SK-N-SH treated with all-trans-retinoic acid at 6 μM for 48 hours (cell line): ENCODE measurements around the gene TCERG1L.

Source experiments
- ATAC-seq: fragments of 200-7000 bp; cut with Tn5 transposase; 3 replicates; pipeline ENCODE4 v1.9.1; 2020; ENCODE audit warnings: mild to moderate bottlenecking, moderate library complexity
- BACH2 ChIP-seq: fragments of 250-450 bp; sonication (Bioruptor Pico); IDR thresholded peaks from 2 replicates; pipeline ENCODE4 v1.9.0; 2021; ENCODE audit warnings: mild to moderate bottlenecking, borderline replicate concordance
- CSDC2 ChIP-seq: fragments of 250-450 bp; sonication (Bioruptor Pico); IDR thresholded peaks from 2 replicates; pipeline ENCODE4 v1.5.0; 2020; ENCODE audit warnings: mild to moderate bottlenecking, moderate library complexity
- CSRNP3 ChIP-seq: fragments of 250-450 bp; sonication (Bioruptor Pico); IDR thresholded peaks from 2 replicates; pipeline ENCODE4 v1.5.1; 2021; ENCODE audit warnings: mild to moderate bottlenecking, moderate library complexity
- ESRRG ChIP-seq: fragments of 250-450 bp; sonication (Bioruptor Pico); IDR thresholded peaks from 2 replicates; pipeline ENCODE4 v1.6.1; 2021; ENCODE audit warnings: mild to moderate bottlenecking
- GLIS3 ChIP-seq: fragments of 250-450 bp; sonication (Bioruptor Pico); IDR thresholded peaks from 2 replicates; pipeline ENCODE4 v1.5.0; 2020; ENCODE audit warnings: mild to moderate bottlenecking, moderate library complexity
- ISL1 ChIP-seq: fragments of 250-450 bp; sonication (Bioruptor Pico); IDR thresholded peaks from 2 replicates; pipeline ENCODE4 v2.1.2; 2022; ENCODE audit warnings: mild to moderate bottlenecking, moderate library complexity
- OSR1 ChIP-seq: fragments of 250-450 bp; sonication (Bioruptor Pico); IDR thresholded peaks from 2 replicates; pipeline ENCODE4 v1.8.0; 2022; ENCODE audit warnings: moderate library complexity, mild to moderate bottlenecking, inconsistent platforms
- PATZ1 ChIP-seq: fragments of 250-450 bp; sonication (Bioruptor Pico); IDR thresholded peaks from 2 replicates; pipeline ENCODE4 v1.8.0; 2020; ENCODE audit warnings: mild to moderate bottlenecking, moderate library complexity, borderline replicate concordance
- PPARA ChIP-seq: fragments of 250-450 bp; sonication (Bioruptor Pico); IDR thresholded peaks from 2 replicates; pipeline ENCODE4 v1.5.0; 2020; ENCODE audit warnings: mild to moderate bottlenecking, borderline replicate concordance
- RARB ChIP-seq: fragments of 250-450 bp; sonication (Bioruptor Pico); IDR thresholded peaks from 2 replicates; pipeline ENCODE4 v1.8.0; 2021; ENCODE audit warnings: mild to moderate bottlenecking, moderate library complexity
- TCF4 ChIP-seq: fragments of 250-450 bp; sonication (Bioruptor Pico); IDR thresholded peaks from 2 replicates; pipeline ENCODE4 v1.8.0; 2021; ENCODE audit warnings: mild to moderate bottlenecking, moderate library complexity, borderline replicate concordance
- TOX ChIP-seq: fragments of 250-450 bp; sonication (Bioruptor Pico); IDR thresholded peaks from 2 replicates; pipeline ENCODE4 v1.8.0; 2021; ENCODE audit warnings: mild to moderate bottlenecking, moderate library complexity, borderline replicate concordance
- TSHZ2 ChIP-seq: fragments of 250-450 bp; sonication (Bioruptor Pico); IDR thresholded peaks from 2 replicates; pipeline ENCODE4 v1.5.0; 2020; ENCODE audit warnings: mild to moderate bottlenecking, moderate library complexity
- ZC3H10 ChIP-seq: fragments of 250-450 bp; sonication (Bioruptor Pico); IDR thresholded peaks from 2 replicates; pipeline ENCODE4 v1.5.1; 2021; ENCODE audit warnings: mild to moderate bottlenecking, moderate library complexity
- ZFP3 ChIP-seq: fragments of 250-450 bp; sonication (Bioruptor Pico); IDR thresholded peaks from 2 replicates; pipeline ENCODE4 v1.5.0; 2020; ENCODE audit warnings: mild to moderate bottlenecking, moderate library complexity
- ZFP30 ChIP-seq: fragments of 450-650 bp; formaldehyde crosslinking; IDR thresholded peaks from 2 replicates; pipeline ENCODE4 v1.5.0; 2022; ENCODE audit warnings: mild to moderate bottlenecking, moderate library complexity
- ZNF565 ChIP-seq: fragments of 450-650 bp; formaldehyde crosslinking; conservative IDR thresholded peaks from 2 replicates; pipeline ENCODE4 v1.5.0; 2020; ENCODE audit warnings: low read depth, mild to moderate bottlenecking, moderate library complexity
- ZNF70 ChIP-seq: fragments of 450-650 bp; formaldehyde crosslinking; IDR thresholded peaks from 2 replicates; pipeline ENCODE4 v1.5.0; 2020; ENCODE audit warnings: mild to moderate bottlenecking, moderate library complexity

TCERG1L gene

GRCh38 chr10:131070856-131071255 is 240.7 kb downstream of the TCERG1L start:
- ATAC-seq = no peak
- TF ChIP-seq RARB (CRISPR knock-in tag) (no peak), OSR1 (CRISPR knock-in tag) (no peak), ZC3H10 (CRISPR knock-in tag) (no peak), ISL1 (CRISPR knock-in tag) (no peak), CSRNP3 (CRISPR knock-in tag) (no peak), BACH2 (CRISPR knock-in tag) (no peak), TOX (CRISPR knock-in tag) (no peak), TSHZ2 (no peak), ZFP30 (CRISPR knock-in tag) (no peak), GLIS3 (no peak)

GRCh38 chr10:131068760-131069159 is 242.8 kb downstream of the TCERG1L start:
- ATAC-seq = no peak
- TF ChIP-seq ZFP3 (CRISPR knock-in tag) (no peak), TCF4 (no peak), ISL1 (CRISPR knock-in tag) (no peak), ESRRG (no peak), CSDC2 (CRISPR knock-in tag) (no peak), TSHZ2 (no peak), ZNF565 (CRISPR knock-in tag) (no peak), ZFP30 (CRISPR knock-in tag) (no peak), ZNF70 (CRISPR knock-in tag) (no peak), PPARA (CRISPR knock-in tag) (no peak)

GRCh38 chr10:131068311-131068710 is 243.2 kb downstream of the TCERG1L start:
- TF ChIP-seq RARB (CRISPR knock-in tag) (no peak), ZNF565 (CRISPR knock-in tag) (no peak), TSHZ2 (no peak), PATZ1 (no peak)
- ATAC-seq = no peak
